Stimulated activated CD4-positive, alpha-beta T cell treated with anti-CD3 and anti-CD28 coated beads, Interleukin-4, amount 100 ng/mL, for 24 hours (primary cell): ENCODE measurements around the gene IPO7.
"Not testable (repeated sequence)": the region's sequence is repeated elsewhere in the genome, so short reads cannot be mapped to it uniquely, and the experiment has no call there.

Experiments used
- DNase-seq: peaks from one replicate; pipeline ENCODE4 v3.0.0-alpha.2; 2020

The IPO7 gene

DNA sequence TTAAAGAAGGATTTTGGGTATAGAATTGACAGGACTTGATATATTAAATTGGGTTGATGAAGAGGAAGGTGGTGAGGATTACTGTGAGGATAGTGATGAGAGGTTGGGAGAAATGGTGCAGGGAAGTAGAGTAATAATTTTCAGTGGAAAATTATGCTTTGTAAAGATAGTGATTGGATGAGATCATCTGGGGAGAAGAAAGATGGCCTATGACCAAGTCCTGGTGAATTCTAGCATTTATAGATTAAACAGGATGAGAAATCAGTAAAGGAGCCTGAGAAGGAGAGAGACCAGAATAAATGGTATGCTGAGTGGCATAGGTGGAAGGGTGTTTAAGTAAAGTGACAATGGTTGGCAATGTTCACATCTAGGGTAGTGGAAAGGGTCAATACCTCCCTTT is 15.0 kb downstream of the IPO7 start:
- DNase-seq = no peak

GRCh38 chr11:9401884-9402283 is 17.4 kb downstream of the IPO7 start:
- DNase-seq = not testable (repeated sequence)

- DNase-seq = no peak
Measured at GRCh38 chr11:9428706-9429105, 44.3 kb downstream of the IPO7 start.

DNA sequence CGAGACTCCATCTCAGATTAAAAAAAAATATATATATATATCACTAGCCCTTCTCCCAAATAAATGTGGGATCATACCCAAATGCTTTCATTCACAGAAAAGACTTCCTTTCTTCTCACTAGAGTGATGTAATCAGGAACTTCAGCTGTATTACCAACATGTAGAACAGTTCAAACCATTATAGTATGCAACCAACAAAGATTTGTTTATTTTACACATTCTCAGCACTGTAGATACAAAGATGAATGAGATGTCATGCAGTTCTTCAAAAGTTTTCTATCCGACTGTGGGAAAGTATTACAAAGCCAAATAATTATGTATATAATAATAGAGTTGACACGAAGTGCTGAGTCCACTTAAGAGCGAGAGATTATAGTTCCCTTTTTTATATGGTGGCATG is 54.2 kb downstream of the IPO7 start:
- no peak for DNase-seq

GRCh38 chr11:9446230-9446629 is 61.8 kb downstream of the IPO7 start:
- DNase-seq = no peak

DNA sequence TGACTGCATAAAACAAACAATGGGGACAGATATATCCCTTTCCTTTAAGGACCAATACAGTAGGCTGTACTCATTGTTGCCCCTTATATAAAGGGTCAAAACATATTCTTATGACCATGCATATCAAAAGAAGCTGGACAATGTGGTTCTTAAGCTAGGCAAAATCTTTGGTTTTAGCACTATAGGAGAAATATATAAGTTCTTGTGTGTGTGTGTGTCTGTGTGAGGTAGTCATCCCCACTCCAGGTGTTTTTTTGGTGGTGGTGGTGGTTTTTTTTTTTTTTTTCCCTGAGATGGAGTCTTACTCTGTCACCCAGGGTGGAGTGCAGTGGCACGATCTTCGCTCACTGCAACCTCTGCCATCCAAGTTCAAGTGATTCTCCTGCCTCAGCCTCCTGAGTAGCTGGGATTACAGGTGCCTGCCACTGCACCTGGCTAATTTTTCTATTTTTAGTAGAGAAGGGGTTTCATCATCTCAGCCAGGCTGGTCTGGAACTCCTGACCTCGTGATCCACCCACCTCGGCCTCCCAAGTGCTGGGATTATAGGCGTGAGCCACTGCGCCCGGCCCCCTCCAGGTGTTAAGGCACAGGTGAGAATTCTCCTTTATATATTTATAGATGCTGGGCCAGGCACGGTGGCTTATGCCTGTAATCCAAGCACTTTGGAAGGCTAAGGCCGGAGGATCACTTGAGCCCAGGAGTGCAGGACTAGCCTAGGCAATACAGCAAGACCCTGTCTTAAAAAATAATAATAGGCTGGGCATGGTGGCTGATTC is 64.3 kb downstream of the IPO7 start:
- DNase-seq = no peak

DNA sequence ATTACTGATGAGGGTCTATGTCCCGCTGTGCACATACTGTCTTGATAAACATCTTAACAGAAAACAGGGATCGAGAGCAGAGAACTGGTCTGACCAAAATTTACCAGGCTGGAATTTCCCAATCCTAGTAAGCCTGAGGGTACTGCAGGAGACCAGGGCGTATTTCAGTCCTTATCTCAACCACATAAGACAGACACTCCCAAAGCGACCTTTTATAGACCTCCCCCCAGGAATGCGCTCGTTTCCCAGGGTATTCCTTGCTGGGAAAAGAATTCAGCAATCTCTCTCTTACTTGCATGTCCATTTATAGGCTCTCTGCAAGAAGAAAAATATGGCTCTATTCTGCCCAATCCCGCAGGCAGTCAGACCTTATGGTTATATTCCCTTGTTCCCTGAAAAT is 67.6 kb downstream of the IPO7 start:
- not testable (repeated sequence) for DNase-seq

DNA sequence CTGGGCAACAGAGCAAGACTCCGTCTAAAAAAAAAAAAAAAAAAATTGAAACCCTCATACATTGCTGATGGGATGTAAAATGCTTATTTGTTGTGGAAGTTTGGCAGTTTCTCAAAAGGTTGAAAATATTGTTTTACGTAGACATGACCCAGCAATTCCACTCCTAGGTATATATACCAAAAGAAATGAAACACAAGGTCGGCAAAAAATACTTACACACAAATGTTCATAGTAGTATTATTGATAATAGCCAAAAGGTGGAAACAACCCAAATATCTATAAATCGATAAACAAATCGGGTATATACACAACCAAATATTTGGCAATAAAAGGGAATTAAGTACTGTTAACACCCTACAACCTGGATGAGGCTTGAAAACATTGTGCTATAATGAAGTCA is 71.3 kb downstream of the IPO7 start:
- no peak for DNase-seq

GRCh38 chr11:9459667-9460321 is 75.3 kb downstream of the IPO7 start:
- peak; percentile 57 for DNase-seq

GRCh38 chr11:9460322-9461062 is 76.0 kb downstream of the IPO7 start, which contains the start of gene ZNF143:
ZNF143 (plus strand) TSS chr11:9461012; CDS start chr11:9471309, 10,297 bp downstream.
- DNase-seq = peak; percentile 100

- DNase-seq = peak; percentile 80
Measured at GRCh38 chr11:9461063-9461759, 76.8 kb downstream of the IPO7 start.

DNA sequence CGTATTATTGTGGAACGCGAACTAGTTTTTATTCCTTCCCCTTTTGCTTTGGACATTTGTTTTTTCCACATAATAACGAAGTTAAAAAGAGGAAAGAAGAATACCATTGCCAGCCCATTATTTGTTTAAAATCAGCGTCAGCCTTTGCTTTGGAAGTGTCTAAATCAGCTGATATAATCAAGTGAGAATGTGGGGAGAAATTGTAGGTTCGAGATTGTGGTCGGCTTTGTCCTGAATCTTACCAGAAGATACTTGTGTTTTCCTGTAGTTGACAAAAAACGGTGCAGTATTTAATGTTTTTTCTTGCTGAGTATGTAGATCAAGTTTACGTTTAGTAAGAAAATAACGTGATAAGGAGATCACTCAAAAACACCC is 77.3 kb downstream of the IPO7 start:
- DNase-seq = no peak

DNA sequence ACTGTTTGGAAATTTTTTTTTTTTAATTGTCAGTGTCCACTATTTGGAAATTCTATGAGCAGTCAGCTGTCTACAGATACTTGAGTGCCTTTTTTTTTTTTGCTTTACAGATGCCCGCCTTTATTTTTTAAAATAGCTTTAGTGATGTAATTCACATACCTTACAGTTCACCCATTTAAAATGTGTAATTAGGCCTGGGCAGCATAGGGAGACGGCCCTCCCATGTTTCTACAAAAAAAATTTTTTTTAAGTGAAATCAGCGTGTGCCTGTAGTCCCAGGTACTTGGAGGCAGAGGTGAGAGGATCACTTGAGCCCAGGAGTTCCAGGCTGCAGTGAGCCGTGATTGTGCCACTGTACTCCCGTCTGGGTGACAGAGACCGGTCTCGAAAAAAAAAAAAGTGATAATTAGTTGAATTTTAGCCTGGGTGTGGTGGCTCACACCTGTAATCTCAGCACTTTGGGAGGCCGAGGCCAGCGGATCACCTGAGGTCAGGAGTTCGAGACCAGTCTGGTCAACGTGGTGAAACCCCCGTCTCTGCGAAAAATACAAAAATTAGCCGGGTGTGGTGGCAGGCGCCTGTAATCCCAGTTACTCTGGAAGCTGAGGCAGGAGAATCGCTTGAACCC is 77.8 kb downstream of the IPO7 start:
- DNase-seq = no peak

- DNase-seq = no peak
Measured at GRCh38 chr11:9462806-9463537, 78.5 kb downstream of the IPO7 start.

DNA sequence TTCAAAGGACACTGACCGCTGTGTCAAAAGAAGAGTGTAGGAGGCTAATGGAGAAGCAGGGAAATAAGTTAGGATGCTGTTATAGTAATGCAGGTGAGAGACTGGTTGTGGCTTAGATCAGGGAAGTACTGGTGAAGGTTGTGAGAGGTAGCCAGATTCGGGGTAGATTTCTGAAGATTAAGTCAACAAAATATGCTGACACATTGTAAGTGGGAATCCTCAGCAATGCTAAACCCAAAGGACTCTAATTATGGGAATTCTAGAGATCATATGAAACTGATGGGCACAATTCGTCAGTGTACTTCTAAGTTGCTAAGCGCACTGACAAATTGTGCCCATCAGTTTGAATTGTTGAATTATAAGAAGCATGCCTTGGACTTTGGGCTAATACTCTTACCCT is 86.3 kb downstream of the IPO7 start:
- no peak for DNase-seq

DNA sequence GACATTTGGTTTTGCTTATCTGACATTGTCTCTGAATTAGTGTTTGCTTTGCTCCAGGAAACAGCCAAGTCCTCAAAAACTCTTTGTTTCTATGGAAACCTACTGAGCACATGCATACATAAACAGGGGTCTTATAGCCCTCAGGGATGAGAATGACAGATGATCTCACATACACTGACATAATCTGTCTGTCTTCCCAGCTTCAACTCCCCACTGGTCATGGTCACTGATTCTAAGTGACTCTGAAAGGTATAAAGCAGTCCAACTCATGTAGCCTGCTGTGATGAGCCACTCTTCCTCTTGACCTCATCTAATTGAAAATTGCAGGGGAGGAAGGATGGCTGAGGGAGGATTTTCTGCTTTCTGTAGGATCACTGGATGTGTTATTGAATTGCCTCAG is 89.0 kb downstream of the IPO7 start:
- no peak for DNase-seq

- DNase-seq = no peak
Measured at GRCh38 chr11:9479899-9480298, 95.4 kb downstream of the IPO7 start.

GRCh38 chr11:9489080-9489765 is 104.8 kb downstream of the IPO7 start:
- no peak for DNase-seq

GRCh38 chr11:9490376-9490775 is 105.9 kb downstream of the IPO7 start:
- no peak for DNase-seq

- DNase-seq = no peak
Measured at GRCh38 chr11:9493492-9493891, 109.0 kb downstream of the IPO7 start.

- DNase-seq = no peak
Measured at GRCh38 chr11:9494316-9494715, 109.9 kb downstream of the IPO7 start.
